ENCODE results near the gene ASB8.

DNA sequence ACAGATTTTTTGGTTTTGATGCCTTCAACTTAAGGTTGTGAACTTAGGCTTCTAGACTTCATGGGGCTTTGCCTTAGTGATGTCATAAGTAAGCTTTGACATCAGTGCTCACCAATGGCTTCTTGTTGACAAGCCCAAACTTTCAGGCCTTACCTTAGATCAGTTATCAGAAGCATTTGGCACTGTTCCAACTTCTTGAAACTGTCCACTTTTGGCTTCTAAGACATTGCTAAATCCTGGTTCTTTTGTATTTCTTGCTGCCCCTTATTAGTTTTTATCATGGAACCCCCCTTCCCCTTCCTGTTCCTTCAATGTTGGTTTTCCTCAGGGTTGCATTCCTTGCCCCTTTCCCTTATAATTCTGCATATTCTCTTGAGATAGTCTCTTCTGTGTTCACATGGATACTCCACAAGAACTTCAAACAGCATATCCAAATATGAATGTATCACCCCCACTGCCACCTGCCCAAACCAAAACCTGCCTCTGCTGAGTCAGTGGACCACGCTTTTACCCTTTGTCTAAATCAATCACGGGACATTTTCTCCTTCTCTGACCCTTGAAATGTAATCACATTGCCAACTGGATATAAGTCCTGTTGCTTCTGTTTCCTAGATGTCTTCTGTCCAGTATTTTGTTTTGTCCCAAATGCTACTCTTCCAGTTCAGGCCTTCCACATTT, 30.2 kb downstream of the ASB8 start:
- no peak for TF ChIP-seq EZH2 (optimal IDR thresholded peaks at IDR 0.05; ENCODE audit: low read depth, low read length)
- TF ChIP-seq, protein P1, sequence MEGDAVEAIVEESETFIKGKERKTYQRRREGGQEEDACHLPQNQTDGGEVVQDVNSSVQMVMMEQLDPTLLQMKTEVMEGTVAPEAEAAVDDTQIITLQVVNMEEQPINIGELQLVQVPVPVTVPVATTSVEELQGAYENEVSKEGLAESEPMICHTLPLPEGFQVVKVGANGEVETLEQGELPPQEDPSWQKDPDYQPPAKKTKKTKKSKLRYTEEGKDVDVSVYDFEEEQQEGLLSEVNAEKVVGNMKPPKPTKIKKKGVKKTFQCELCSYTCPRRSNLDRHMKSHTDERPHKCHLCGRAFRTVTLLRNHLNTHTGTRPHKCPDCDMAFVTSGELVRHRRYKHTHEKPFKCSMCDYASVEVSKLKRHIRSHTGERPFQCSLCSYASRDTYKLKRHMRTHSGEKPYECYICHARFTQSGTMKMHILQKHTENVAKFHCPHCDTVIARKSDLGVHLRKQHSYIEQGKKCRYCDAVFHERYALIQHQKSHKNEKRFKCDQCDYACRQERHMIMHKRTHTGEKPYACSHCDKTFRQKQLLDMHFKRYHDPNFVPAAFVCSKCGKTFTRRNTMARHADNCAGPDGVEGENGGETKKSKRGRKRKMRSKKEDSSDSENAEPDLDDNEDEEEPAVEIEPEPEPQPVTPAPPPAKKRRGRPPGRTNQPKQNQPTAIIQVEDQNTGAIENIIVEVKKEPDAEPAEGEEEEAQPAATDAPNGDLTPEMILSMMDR (IDR thresholded peaks at IDR 0.05; ENCODE audit: low read length): no peak
- TF ChIP-seq EZH2phosphoT487 (IDR thresholded peaks at IDR 0.05; ENCODE audit: low read length): no peak
